Parathyroid adenoma (tissue), 2 donors: ENCODE results near the gene ASB8.
A peak's percentile ranks its signal among the peaks of the same experiment; 100 is the strongest.

ENCODE experiments used
- H2AFZ ChIP-seq: fragments of 300-600 bp; sonication (generic); one replicate; pipeline ENCODE4 v1.7.0; 2017; ENCODE audit warnings: antibody characterized with exemption, mild to moderate bottlenecking
- H3K27ac ChIP-seq: fragments of 300-600 bp; sonication (generic); one replicate; pipeline ENCODE4 v1.7.0; 2017
- H3K27me3 ChIP-seq: fragments of 300-600 bp; sonication (generic); one replicate; pipeline ENCODE4 v1.7.0; 2017; ENCODE audit warnings: low read length; ENCODE audit not compliant: control insufficient read depth, insufficient read depth
- H3K36me3 ChIP-seq: fragments of 300-600 bp; sonication (generic); one replicate; pipeline ENCODE4 v1.7.0; 2017; ENCODE audit warnings: low read length; ENCODE audit not compliant: control insufficient read depth, insufficient read depth
- H3K4me1 ChIP-seq: fragments of 300-600 bp; sonication (generic); one replicate; pipeline ENCODE4 v1.7.0; 2017; ENCODE audit warnings: control low read depth
- H3K4me2 ChIP-seq: fragments of 300-600 bp; sonication (generic); one replicate; pipeline ENCODE4 v1.7.0; 2017; ENCODE audit warnings: low read length
- H3K4me3 ChIP-seq: fragments of 300-600 bp; sonication (generic); one replicate; pipeline ENCODE4 v1.7.0; 2017; ENCODE audit warnings: low read depth, low read length
- H3K79me2 ChIP-seq: fragments of 300-600 bp; sonication (generic); one replicate; pipeline ENCODE4 v1.7.0; 2017; ENCODE audit warnings: control low read depth
- H3K9ac ChIP-seq: fragments of 300-600 bp; sonication (generic); one replicate; pipeline ENCODE4 v1.7.0; 2017; ENCODE audit warnings: mild to moderate bottlenecking
- H3K9me3 ChIP-seq: fragments of 300-600 bp; sonication (generic); one replicate; pipeline ENCODE4 v1.7.0; 2017; ENCODE audit warnings: low read length; ENCODE audit not compliant: control insufficient read depth
- CTCF ChIP-seq: fragments of 300-600 bp; sonication (generic); IDR thresholded peaks from one replicate; pipeline ENCODE4 v1.7.0; 2017; ENCODE audit warnings: antibody characterized with exemption, mild to moderate bottlenecking
- donor health status: primary hyperparathyroidism.

ASB8 gene

GRCh38 chr12:48169011-48169410, 11.7 kb upstream of the ASB8 start:
- H3K36me3 ChIP-seq, result no peaks in the 10 kb centered on the region
- H3K79me2 ChIP-seq, result no peaks in the 10 kb centered on the region
- no peak overlapping the region for H3K4me3 ChIP-seq
- no peaks in the 10 kb centered on the region for H3K4me1 ChIP-seq
- H3K27ac ChIP-seq, result no peak overlapping the region
- H3K9ac ChIP-seq, result no peak overlapping the region
- H3K4me2 ChIP-seq, result no peak overlapping the region
- TF ChIP-seq CTCF, result no peak
- no peaks in the 10 kb centered on the region for H3K9me3 ChIP-seq
- H3K27me3 ChIP-seq, result no peaks in the 10 kb centered on the region
- H2AFZ ChIP-seq, result no peak overlapping the region

GRCh38 chr12:48165089-48165981, 8.0 kb upstream of the ASB8 start:
- Histone ChIP-seq H3K9me3 (no peaks in the 10 kb centered on the region), H3K79me2 (no peaks in the 10 kb centered on the region), H3K9ac (no peak overlapping the region), H3K4me1 (peaks cover 31% of the 10 kb centered on the region), H3K4me3 (no peak overlapping the region), H3K27ac (no peak overlapping the region), H3K27me3 (no peaks in the 10 kb centered on the region), H2AFZ (peak overlapping the region; percentile 67), H3K36me3 (no peaks in the 10 kb centered on the region), H3K4me2 (no peak overlapping the region)
- peak; percentile 95 for TF ChIP-seq CTCF

GRCh38 chr12:48164451-48164850, 7.1 kb upstream of the ASB8 start:
- H3K79me2 ChIP-seq, result no peaks in the 10 kb centered on the region
- H3K27ac ChIP-seq, result peak overlapping the region; percentile 58

GRCh38 chr12:48163150-48163747, 5.9 kb upstream of the ASB8 start:
- H3K4me1 ChIP-seq, result peaks cover 34% of the 10 kb centered on the region
- H3K9me3 ChIP-seq, result no peaks in the 10 kb centered on the region
- no peaks in the 10 kb centered on the region for H3K79me2 ChIP-seq
- peak overlapping the region; percentile 45 for H3K4me2 ChIP-seq
- H3K27ac ChIP-seq, result peak overlapping the region; percentile 58
- H3K9ac ChIP-seq, result no peak overlapping the region
- H3K36me3 ChIP-seq, result no peaks in the 10 kb centered on the region
- TF ChIP-seq CTCF, result no peak
- H3K27me3 ChIP-seq, result no peaks in the 10 kb centered on the region
- peak overlapping the region; percentile 7 for H3K4me3 ChIP-seq
- H2AFZ ChIP-seq, result peak overlapping the region; percentile 76

More at GRCh38 chr12:48164451-48164850, 7.1 kb upstream of the ASB8 start:
- TF ChIP-seq CTCF, result no peak
- Histone ChIP-seq H3K27me3 (no peaks in the 10 kb centered on the region), H2AFZ (peak overlapping the region; percentile 25), H3K4me1 (peaks cover 34% of the 10 kb centered on the region), H3K9me3 (no peaks in the 10 kb centered on the region), H3K4me3 (no peak overlapping the region), H3K36me3 (no peaks in the 10 kb centered on the region), H3K4me2 (no peak overlapping the region), H3K9ac (no peak overlapping the region)
